Measurements from ENCODE around the gene CITED4.

Gene CITED4

DNA sequence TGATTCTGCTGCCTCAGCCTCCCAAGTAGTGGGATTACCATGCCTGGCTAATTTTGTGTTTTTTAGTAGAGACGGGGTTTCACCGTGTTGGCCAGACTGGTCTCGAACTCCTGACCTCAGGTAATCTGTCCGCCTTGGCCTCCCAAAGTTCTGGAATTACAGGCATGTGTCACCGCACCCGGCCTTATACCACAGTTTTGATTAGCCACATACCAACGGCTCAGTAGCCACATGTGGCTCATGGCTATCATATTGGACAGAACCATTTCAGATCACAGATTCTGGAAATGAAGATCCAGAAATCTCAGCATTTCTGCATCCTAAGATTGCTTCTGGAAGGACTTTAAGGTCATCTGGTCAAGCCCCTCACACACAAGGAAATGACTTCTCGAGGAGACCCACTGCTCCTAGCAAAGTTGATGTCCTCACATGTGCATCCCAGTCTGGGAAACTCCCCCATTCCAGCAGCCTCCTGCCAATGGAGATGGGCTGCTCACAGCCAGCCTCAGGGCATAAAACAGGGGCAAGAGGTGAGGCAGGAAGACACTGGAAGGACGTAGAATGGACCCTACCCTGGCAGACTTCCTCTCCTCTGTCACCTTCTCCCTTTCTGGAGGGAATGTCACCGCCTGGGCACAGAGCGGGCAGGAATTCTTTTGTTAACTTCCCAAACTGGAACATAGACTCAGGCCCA is 17.5 kb upstream of the CITED4 start:
- TF ChIP-seq JUND (IDR thresholded peaks at IDR 0.05; ENCODE audit: low read depth): no peak
- in situ Hi-C loops (cut with HindIII; ENCODE audit: low pct_unique_long_range_greater_than_20kb, low sequenced_read_pairs): no loop called here
- no peak for DNase-seq (ENCODE audit: low read depth in 1 of 2, low spot score in 1 of 2)

DNA sequence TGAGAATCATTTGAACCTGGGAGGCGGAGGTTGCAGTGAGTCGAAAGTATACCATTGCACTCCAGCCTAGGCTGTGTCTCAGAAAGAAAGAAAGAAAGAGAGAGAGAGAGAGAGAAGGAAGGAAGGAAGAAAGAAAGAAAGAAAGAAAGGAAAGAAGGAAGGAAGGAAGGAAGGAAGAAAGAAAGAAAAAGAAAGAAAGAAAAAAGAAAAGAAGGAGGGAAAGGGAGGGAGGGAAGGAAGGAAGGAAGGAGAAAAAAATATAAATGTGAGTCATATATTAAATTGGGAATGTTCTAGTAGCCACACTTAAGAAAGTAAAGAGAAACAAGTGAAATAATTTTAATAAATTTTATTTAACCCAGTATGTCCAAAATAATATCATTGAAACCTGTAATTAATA is 16.7 kb upstream of the CITED4 start:
- DNase-seq (ENCODE audit: low read depth in 1 of 2, low spot score in 1 of 2): no peak
- in situ Hi-C loops (cut with HindIII; ENCODE audit: low pct_unique_long_range_greater_than_20kb, low sequenced_read_pairs): no loop called here
- TF ChIP-seq JUND (IDR thresholded peaks at IDR 0.05; ENCODE audit: low read depth): no peak

DNA sequence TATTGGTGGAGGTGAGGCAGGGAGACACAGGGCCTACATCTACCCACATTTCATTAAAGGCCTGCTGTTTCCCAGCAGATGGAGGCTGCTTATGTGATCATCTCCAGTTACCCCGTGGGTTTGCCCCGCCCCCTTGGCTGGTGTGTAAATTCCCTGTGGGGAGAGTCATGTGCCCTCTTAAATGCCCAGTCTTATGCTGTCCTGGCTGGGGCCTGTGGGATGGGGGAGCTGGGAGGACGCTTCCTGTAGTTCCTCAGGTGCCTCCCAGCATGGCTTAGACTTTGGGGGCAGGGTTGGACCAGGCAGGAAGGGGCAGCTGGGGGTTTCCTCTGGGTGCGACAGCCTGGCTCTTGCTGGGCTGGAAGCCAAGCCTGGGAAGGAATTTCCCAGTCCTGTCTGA is 15.5 kb upstream of the CITED4 start:
- peak; percentile 30 to 89 for DNase-seq (ENCODE audit: low read depth in 1 of 2, low spot score in 1 of 2)
- in situ Hi-C loops (cut with HindIII; ENCODE audit: low pct_unique_long_range_greater_than_20kb, low sequenced_read_pairs): no loop called here

DNA sequence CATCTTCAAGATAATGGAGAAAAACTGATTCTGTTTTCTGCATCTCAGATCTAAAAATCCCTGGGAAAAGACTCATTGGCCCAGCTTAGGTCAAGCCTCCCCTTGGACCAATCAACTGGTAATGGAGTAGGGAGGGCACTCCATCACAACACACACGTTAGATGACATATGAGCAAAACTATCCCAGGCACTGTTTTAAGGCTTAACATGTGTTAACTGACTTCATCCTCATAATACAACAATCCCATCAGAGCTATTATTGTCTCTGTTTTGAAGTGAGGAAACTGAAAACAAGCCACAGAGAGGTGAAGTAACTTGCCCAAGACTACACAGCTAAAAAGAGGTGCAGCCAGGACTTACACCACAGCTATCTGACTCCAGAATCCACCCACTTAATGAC is 14.7 kb upstream of the CITED4 start:
- no peak for TF ChIP-seq JUND (IDR thresholded peaks at IDR 0.05; ENCODE audit: low read depth)
- no peak for DNase-seq (ENCODE audit: low read depth in 1 of 2, low spot score in 1 of 2)
- in situ Hi-C loops (cut with HindIII; ENCODE audit: low pct_unique_long_range_greater_than_20kb, low sequenced_read_pairs): no loop called here

More for the DNA sequence above, 15.5 kb upstream of the CITED4 start:
- no peak for TF ChIP-seq JUND (IDR thresholded peaks at IDR 0.05; ENCODE audit: low read depth)

DNA sequence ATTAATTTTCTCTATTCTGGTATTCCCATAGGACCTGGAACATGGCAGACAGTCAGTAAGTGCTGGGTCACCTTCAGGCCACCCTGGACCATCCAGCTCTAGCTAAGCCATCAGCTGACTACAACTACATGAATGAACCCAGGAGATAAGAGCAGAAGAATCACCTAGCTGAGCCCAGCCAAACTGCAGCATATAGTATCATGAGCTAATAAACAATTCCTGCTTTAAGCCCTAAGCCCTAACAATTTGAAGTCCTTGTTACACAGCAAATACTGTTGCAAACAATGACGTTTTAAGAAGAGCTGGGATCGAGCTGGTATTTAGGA is 14.2 kb upstream of the CITED4 start:
- no peak for DNase-seq (ENCODE audit: low read depth in 1 of 2, low spot score in 1 of 2)
- TF ChIP-seq JUND (IDR thresholded peaks at IDR 0.05; ENCODE audit: low read depth): no peak
- in situ Hi-C loops (cut with HindIII; ENCODE audit: low pct_unique_long_range_greater_than_20kb, low sequenced_read_pairs): no loop called here

DNA sequence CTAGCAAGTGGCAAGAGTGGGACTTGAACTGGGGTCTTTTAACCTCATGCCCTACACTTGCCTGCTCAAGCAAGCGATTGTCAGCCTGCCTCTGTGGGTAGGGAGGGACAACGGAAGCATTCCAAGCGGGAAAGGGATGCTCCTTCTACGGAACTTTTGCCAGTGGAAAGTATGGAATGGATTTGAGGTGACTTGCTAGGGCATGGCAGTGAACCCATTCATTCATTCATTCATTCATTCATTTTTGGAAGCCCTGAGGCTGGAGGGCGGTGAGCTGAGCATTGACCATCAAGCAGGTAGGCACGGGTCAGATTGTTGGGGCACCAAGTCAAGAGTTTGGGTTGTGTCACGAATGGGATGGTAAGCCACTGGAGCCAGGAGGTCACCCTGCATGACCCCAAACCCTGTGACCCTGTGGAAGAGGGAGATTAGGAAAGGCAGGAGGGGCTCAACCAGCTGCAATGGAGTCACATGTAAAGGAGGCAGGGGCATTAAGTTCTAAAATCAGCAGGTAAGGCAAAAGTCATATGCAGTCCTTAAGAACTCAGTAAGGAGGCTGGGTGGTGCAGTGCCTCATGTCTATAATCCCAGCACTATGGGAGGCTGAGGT is 11.8 kb upstream of the CITED4 start:
- DNase-seq (ENCODE audit: low read depth in 1 of 2, low spot score in 1 of 2): no peak
- no peak for TF ChIP-seq JUND (IDR thresholded peaks at IDR 0.05; ENCODE audit: low read depth)
- in situ Hi-C loops (cut with HindIII; ENCODE audit: low pct_unique_long_range_greater_than_20kb, low sequenced_read_pairs): no loop called here

DNA sequence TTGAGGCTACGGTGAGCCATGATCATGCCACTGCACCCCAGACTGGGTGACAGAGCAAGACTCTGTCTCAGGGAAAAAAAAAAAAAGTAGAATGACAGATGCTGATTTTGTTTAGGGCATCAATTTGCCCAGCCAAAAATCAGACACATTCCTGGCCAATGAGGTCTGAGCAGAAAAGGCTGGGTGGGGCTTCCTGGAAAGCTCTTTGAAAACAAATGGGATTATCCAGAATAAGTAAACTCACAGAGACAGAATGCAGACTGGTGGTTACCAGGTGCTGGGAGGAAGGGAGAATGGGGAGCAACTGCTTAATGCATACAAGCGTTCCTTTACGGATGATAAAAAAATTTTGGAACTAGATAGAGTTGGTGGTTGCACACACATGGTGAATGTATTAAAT is 10.1 kb upstream of the CITED4 start:
- in situ Hi-C loops (cut with HindIII; ENCODE audit: low pct_unique_long_range_greater_than_20kb, low sequenced_read_pairs): no loop called here
- no peak for DNase-seq (ENCODE audit: low read depth in 1 of 2, low spot score in 1 of 2)
- no peak for TF ChIP-seq JUND (IDR thresholded peaks at IDR 0.05; ENCODE audit: low read depth)

DNA sequence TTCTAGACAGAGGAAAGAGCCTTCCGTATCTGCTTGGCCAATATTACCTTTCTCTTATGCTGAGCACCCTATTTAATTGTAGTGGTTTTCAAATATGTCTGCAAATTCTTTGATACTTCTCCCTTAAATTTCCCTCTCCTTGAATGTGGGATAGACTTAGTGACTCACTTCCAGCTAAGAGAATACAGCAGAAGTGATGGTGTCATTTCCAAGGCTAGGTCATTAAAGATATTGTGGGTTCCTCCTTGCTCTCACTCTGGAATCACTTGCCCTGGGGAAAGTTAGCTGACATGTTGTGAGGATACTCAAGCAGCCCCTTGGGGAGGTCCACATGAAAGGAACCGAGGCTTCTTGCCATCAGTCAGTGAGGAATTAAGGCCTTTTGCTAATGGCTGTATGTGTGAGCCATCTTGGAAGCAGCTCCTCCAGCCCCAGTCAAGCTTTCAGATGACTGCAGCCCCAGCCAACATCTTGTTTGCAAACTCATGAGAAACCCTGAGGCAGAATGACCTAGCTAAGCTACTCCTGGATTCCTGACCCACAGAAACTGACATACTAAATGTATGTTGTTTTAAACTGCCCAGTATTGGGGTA is 8.1 kb upstream of the CITED4 start:
- no peak for DNase-seq (ENCODE audit: low read depth in 1 of 2, low spot score in 1 of 2)
- no peak for TF ChIP-seq JUND (IDR thresholded peaks at IDR 0.05; ENCODE audit: low read depth)
- in situ Hi-C loops (cut with HindIII; ENCODE audit: low pct_unique_long_range_greater_than_20kb, low sequenced_read_pairs): no loop called here

DNA sequence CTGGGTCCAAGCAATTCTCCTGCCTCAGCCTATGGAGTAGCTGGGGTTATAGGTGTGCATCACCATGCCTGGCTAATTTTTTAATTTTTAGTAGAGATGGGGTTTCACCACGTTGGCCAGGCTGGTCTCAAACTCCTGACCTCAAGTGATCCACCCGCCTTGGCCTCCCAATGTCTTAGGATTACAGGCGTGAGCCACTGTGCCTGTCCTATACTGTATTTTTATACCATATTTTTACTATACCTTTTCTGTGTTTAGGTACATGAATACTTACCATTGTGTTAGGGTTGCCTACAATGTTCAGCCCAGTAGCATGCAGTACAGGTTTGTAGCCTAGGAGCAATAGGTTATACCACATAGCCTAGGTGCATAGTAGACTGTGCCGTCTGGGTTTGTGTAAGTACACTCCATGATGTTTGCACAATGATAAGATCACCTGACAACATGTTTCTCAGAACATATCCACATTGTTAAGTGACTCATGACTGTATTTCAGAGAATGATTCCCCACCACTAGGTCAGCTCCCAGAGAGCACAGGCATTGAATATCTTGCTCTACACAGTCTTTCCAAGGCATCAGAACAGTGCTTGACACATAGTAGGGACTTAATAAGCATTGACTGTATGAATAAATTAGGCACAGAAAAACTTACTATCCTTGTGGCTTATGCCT is 6.0 kb upstream of the CITED4 start:
- in situ Hi-C loops (cut with HindIII; ENCODE audit: low pct_unique_long_range_greater_than_20kb, low sequenced_read_pairs): no loop called here
- no peak for TF ChIP-seq JUND (IDR thresholded peaks at IDR 0.05; ENCODE audit: low read depth)
- peak in 1 of 2 experiments; percentile 88 for DNase-seq (ENCODE audit: low read depth in 1 of 2, low spot score in 1 of 2)

DNA sequence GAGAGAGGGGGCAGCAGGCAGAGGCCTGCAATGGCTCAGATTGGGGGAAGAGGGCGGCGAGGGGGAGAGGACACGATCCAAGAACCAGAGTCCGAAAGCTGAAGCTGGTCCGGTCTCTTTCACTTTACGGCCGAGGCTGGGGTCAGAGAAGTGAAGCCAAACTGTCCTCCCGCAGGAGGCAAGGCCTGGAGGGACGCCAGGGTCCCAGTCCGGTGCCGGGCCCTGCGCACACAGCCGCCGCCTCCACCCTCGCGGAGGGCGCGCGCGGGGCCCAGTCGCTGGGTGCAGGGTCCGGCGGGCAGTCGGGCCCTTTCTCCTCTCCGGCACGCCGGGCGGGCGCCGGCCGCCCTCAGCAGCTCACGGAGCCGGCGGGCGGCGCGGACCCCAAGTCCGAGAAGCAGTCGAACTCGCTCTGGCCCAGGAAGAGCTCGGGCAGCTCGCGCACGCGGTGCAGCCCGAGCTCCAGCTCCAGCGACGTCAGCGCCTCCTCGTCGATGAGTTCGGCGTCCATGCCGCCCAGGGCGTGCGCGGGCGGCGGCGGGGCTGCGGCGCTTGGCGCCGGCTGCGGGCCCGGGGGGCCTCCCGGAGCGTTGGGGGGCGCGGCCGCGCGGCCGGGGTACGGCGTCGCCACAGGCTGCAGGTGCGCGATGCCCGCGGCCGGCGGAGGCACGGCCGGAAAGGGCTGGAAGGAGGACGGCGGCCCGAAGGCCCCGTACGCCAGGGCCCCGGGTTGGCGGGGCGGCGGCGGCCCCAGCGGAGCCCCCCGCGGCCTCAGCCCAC is 749 bp downstream of the CITED4 start:
- no peak for TF ChIP-seq JUND (IDR thresholded peaks at IDR 0.05; ENCODE audit: low read depth)
- DNase-seq (ENCODE audit: low read depth in 1 of 2, low spot score in 1 of 2): no peak
- in situ Hi-C loops (cut with HindIII; ENCODE audit: low pct_unique_long_range_greater_than_20kb, low sequenced_read_pairs): no loop called here

DNA sequence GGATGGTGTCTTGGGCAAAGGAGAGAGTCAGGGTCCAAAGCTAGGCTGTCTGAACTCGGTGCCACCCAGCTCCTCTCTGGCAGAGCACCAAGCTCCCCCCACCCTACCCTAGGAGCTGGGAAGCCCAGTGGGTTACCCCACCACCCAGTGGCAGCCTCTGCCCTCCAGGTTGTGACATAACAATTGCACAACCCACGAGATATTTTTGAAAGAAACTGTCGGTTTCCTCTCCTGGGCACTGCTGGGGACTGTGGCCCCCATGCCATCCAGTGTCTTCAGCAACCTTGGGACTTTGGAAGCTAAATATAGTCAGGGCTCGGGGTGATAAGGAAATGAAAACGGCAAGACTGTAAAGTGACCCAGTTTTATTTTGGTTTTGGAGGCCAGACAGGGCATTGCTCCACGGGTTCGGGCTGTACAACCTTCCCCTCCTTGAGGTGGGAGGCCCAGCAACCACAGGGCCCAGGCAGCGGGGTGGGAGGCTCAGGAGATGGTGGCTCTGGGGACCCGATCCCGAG is 1.4 kb downstream of the CITED4 start:
- DNase-seq (ENCODE audit: low read depth in 1 of 2, low spot score in 1 of 2): no peak
- in situ Hi-C loops (cut with HindIII; ENCODE audit: low pct_unique_long_range_greater_than_20kb, low sequenced_read_pairs): no loop called here

DNA sequence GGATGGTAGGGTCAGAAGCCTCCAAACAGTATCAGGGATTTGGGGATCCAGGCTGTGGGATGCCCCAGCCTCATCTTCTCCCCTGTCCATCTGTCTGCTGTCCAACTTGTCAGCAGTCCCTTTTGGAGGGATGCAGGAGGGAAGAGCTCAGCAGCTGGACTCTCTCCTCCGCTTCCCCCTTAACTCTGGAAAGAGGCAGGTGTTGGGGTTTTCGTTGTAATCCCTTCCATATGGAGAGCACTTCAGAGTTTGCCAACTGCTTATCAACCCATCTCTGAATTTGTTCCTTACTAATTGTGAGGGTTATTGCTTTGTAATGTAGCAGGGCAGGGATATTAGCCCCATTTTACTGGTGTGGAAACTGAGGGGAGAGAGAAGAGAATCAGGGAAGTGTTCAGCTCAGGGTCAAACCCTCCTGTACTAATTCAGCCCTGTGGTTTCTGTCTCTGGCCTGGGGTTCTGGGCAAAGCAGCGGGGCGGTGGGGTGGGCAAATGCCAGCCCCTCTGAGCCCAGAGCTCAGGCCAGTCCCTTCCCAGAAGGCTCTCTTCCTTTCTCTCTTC is 3.2 kb downstream of the CITED4 start:
- in situ Hi-C loops (cut with HindIII; ENCODE audit: low pct_unique_long_range_greater_than_20kb, low sequenced_read_pairs): no loop called here
- no peak for DNase-seq (ENCODE audit: low read depth in 1 of 2, low spot score in 1 of 2)
- TF ChIP-seq JUND (IDR thresholded peaks at IDR 0.05; ENCODE audit: low read depth): no peak

More for the DNA sequence above, 1.4 kb downstream of the CITED4 start:
- TF ChIP-seq JUND (IDR thresholded peaks at IDR 0.05; ENCODE audit: low read depth): no peak
